Mesothelial cell of epicardium (in vitro differentiated cells): ENCODE data around the gene KCNK4. TPM values are rescaled to one million over a fixed set of nuclear protein-coding genes. Genes with fewer than 3 reads are reported as not detected.

Experiments used
- DNase-seq, 2 experiments: peaks; one replicate each; pipeline ENCODE4 v3.0.0; 2021; ENCODE audit warnings: low spot score in 2 of 2; ENCODE audit not compliant: unreplicated experiment in 2 of 2
- H3K27ac Mint-ChIP-seq: 2 replicates; pipeline ENCODE4 v1.8.0; 2021; ENCODE audit warnings: mixed read lengths
- H3K27me3 Mint-ChIP-seq: 2 replicates; pipeline ENCODE4 v1.8.0; 2021; ENCODE audit warnings: low read depth, mixed read lengths
- H3K36me3 Mint-ChIP-seq: 2 replicates; pipeline ENCODE4 v1.8.0; 2021; ENCODE audit warnings: mixed read lengths
- H3K4me1 Mint-ChIP-seq: 2 replicates; pipeline ENCODE4 v1.8.0; 2021; ENCODE audit warnings: mixed read lengths
- H3K4me3 Mint-ChIP-seq: 2 replicates; pipeline ENCODE4 v1.8.0; 2021; ENCODE audit warnings: mild to moderate bottlenecking, moderate library complexity, mixed read lengths
- H3K9me3 Mint-ChIP-seq: 2 replicates; pipeline ENCODE4 v1.8.0; 2021; ENCODE audit warnings: mixed read lengths
- total RNA-seq: library from RNA; stranded (reverse); gene quantifications from 3 replicates; pipeline ENCODE4 v1.2.1, GENCODE V29; 2021
- TF ChIP-seq, protein P1 (sequence below): fragments of 200-600 bp; sonication (generic); IDR thresholded peaks from one replicate; pipeline ENCODE4 v1.5.0; 2021; ENCODE audit warnings: antibody characterized with exemption; ENCODE audit not compliant: unreplicated experiment

The KCNK4 gene
- total RNA-seq, 1 donor from 2014 or later, result 0.58 TPM

DNA sequence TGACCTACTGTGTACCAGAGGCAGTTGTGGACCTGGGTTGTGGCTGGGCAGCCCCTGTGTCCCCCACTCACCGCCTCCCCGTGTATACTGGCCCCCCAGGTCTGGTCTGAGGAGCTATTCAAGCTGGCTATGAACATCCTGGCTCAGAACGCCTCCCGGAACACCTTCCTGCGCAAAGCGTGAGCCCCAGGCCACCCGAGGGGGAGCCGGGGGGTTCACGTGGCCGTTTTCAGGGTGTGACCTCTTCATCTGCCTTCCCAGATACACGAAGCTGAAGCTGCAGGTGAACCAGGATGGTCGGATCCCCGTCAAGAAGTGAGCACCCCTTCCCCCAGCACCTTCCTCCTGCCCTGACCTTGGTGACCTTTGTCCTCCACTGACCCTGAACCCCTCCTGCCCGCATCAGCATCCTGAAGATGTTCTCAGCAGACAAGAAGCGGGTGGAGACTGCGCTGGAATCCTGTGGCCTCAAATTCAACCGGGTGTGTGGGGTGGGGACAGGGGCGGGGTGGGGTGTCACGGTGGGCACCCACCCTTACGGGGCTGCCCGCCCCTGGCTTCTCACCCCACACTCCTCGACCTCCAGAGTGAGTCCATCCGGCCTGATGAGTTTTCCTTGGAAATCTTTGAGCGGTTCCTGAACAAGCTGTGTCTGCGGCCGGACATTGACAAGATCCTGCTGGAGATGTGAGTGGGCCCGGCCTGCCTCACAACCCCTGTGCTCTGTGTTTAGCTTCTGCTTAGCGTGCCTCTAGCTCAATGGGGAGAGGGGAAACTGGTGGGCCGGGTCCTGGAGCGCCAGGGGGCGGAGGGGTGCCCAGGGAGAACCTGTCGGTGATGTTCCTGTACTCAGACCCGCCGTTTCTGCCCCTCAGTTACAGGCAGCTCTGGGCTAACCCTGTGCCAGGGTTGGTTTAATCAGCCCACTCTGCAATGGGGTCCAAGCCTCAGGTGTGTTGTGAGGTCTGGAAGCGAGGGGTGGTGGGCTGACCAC lies 35.7 kb upstream of the KCNK4 start:
- Mint-ChIP-seq H3K27ac (no peak overlapping the region), H3K36me3 (peaks cover 17% of the 10 kb centered on the region), H3K9me3 (no peaks in the 10 kb centered on the region), H3K4me3 (no peak overlapping the region), H3K27me3 (no peaks in the 10 kb centered on the region), H3K4me1 (peaks cover 10% of the 10 kb centered on the region)
- no peak for DNase-seq
- TF ChIP-seq, protein P1, sequence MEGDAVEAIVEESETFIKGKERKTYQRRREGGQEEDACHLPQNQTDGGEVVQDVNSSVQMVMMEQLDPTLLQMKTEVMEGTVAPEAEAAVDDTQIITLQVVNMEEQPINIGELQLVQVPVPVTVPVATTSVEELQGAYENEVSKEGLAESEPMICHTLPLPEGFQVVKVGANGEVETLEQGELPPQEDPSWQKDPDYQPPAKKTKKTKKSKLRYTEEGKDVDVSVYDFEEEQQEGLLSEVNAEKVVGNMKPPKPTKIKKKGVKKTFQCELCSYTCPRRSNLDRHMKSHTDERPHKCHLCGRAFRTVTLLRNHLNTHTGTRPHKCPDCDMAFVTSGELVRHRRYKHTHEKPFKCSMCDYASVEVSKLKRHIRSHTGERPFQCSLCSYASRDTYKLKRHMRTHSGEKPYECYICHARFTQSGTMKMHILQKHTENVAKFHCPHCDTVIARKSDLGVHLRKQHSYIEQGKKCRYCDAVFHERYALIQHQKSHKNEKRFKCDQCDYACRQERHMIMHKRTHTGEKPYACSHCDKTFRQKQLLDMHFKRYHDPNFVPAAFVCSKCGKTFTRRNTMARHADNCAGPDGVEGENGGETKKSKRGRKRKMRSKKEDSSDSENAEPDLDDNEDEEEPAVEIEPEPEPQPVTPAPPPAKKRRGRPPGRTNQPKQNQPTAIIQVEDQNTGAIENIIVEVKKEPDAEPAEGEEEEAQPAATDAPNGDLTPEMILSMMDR, result no peak

DNA sequence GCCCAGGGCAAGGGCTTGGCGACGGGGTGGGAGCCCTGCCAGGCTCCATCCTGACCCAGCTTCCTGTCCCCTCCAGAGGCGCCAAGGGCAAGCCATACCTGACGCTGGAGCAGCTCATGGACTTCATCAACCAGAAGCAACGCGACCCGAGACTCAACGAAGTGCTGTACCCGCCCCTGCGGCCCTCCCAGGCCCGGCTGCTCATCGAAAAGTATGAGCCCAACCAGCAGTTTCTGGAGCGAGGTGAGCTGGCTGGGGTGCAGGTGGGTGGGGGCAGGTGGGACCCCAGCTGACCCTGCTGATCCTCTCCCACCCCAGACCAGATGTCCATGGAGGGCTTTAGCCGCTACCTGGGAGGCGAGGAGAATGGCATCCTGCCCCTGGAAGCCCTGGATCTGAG lies 34.8 kb upstream of the KCNK4 start:
- TF ChIP-seq, protein P1, result no peak
- H3K4me3 Mint-ChIP-seq, result no peak overlapping the region
- no peak overlapping the region for H3K27ac Mint-ChIP-seq
- DNase-seq, result no peak
- H3K4me1 Mint-ChIP-seq, result peaks cover 7% of the 10 kb centered on the region
- H3K9me3 Mint-ChIP-seq, result no peaks in the 10 kb centered on the region
- peaks cover 17% of the 10 kb centered on the region for H3K36me3 Mint-ChIP-seq
- H3K27me3 Mint-ChIP-seq, result no peaks in the 10 kb centered on the region

DNA sequence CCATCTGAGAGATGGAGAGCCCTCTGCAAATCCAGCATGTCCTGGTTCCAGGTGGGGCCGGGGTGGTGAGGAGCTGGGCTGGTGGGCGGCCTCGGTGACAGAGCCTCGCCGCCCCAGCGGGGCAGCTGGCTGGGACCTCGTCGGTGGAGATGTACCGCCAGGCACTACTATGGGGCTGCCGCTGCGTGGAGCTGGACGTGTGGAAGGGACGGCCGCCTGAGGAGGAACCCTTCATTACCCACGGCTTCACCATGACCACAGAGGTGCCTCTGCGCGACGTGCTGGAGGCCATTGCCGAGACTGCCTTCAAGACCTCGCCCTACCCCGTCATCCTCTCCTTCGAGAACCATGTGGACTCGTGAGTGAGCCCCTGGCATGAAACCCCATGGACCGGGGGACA lies 32.7 kb upstream of the KCNK4 start:
- TF ChIP-seq, protein P1, result no peak
- no peak overlapping the region for H3K4me3 Mint-ChIP-seq
- H3K36me3 Mint-ChIP-seq, result peaks cover 24% of the 10 kb centered on the region
- no peak for DNase-seq
- H3K4me1 Mint-ChIP-seq, result peaks cover 2% of the 10 kb centered on the region
- H3K27me3 Mint-ChIP-seq, result no peaks in the 10 kb centered on the region
- no peak overlapping the region for H3K27ac Mint-ChIP-seq
- no peaks in the 10 kb centered on the region for H3K9me3 Mint-ChIP-seq

DNA sequence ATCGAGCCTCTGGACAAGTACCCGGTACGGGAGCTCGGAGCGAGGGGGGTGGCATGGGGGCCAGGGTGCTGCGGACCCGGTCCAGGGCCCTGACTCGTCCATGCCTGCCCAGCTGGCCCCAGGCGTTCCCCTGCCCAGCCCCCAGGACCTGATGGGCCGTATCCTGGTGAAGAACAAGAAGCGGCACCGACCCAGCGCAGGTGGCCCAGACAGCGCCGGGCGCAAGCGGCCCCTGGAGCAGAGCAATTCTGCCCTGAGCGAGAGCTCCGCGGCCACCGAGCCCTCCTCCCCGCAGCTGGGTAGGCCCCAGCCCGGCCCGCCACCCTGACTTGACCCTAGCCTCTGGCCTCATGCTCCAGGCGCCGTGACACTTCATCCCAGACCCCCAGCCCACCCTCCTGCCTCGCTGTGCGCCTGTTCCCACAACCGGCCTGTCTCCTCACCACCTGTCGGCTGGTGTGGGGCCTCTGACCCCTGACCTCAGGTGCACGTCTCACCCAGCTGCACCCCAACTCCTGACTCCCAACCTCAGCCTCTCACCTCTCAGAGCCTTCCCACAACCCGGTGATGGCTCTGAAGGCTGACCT lies 32.1 kb upstream of the KCNK4 start:
- no peaks in the 10 kb centered on the region for H3K9me3 Mint-ChIP-seq
- no peak overlapping the region for H3K4me3 Mint-ChIP-seq
- TF ChIP-seq, protein P1, result no peak
- H3K36me3 Mint-ChIP-seq, result peaks cover 27% of the 10 kb centered on the region
- H3K27me3 Mint-ChIP-seq, result no peaks in the 10 kb centered on the region
- peaks cover 2% of the 10 kb centered on the region for H3K4me1 Mint-ChIP-seq
- no peak for DNase-seq
- H3K27ac Mint-ChIP-seq, result no peak overlapping the region

DNA sequence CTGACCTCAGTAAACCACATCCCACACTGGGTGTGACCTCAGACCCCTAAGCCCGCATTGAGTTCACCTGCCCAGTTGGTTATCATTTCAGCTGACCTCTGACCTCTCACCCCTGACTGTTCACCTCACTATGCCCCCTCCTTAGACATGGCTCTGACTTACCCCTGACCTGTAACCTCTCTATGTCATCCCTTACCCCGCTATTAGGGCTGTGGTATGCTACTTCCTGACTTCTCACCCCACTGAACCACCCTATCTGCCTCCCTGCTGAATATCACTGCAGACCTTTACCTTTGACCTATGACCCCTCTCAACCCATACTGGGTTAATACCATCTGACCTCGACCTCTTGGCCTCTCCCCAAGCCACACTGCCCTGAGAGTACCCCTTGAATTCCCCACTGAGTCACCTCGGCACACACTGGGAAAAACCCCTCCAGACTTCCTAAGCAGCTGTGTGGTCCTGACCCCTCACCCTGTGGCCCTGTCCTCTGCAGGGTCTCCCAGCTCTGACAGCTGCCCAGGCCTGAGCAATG lies 31.5 kb upstream of the KCNK4 start:
- no peak for DNase-seq
- Mint-ChIP-seq H3K36me3 (peaks cover 27% of the 10 kb centered on the region), H3K9me3 (no peaks in the 10 kb centered on the region), H3K4me1 (peaks cover 7% of the 10 kb centered on the region), H3K27ac (no peak overlapping the region), H3K27me3 (no peaks in the 10 kb centered on the region), H3K4me3 (no peak overlapping the region)
- TF ChIP-seq, protein P1, result no peak
